Neuronal stem cell (in vitro differentiated cells): ENCODE measurements around the gene POC1B.

Experiments used
- DNase-seq: peaks from one replicate; pipeline ENCODE4 v3.0.0-alpha.2; 2013; ENCODE audit warnings: low spot score
- H2AFZ ChIP-seq: one replicate; pipeline ENCODE4 v1.6.1; 2013; ENCODE audit warnings: mild to moderate bottlenecking, low read length, inconsistent platforms
- H2AK5ac ChIP-seq: 2 replicates; pipeline ENCODE4 v1.6.1; 2013; ENCODE audit warnings: low read depth, mild to moderate bottlenecking, inconsistent platforms, low read length, moderate library complexity, mixed read lengths
- H2BK120ac ChIP-seq: 2 replicates; pipeline ENCODE4 v1.6.1; 2013; ENCODE audit warnings: low read depth, mild to moderate bottlenecking, inconsistent platforms, low read length, moderate library complexity, mixed read lengths
- H2BK12ac ChIP-seq: one replicate; pipeline ENCODE4 v1.6.1; 2013; ENCODE audit warnings: low read length, inconsistent platforms
- H2BK15ac ChIP-seq: 2 replicates; pipeline ENCODE4 v1.6.1; 2013; ENCODE audit warnings: mild to moderate bottlenecking, low read length, inconsistent platforms, mixed read lengths
- H2BK5ac ChIP-seq: one replicate; pipeline ENCODE4 v1.6.1; 2013; ENCODE audit warnings: inconsistent platforms, mild to moderate bottlenecking, low read length, moderate library complexity
- H3K14ac ChIP-seq: one replicate; pipeline ENCODE4 v1.6.1; 2013; ENCODE audit warnings: low read length, inconsistent platforms
- H3K18ac ChIP-seq: 2 replicates; pipeline ENCODE4 v1.6.1; 2013; ENCODE audit warnings: low read length, inconsistent platforms
- H3K23ac ChIP-seq: 2 replicates; pipeline ENCODE4 v1.6.1; 2013; ENCODE audit warnings: low read depth, mild to moderate bottlenecking, mixed read lengths, low read length, inconsistent platforms; ENCODE audit not compliant: poor library complexity
- H3K27ac ChIP-seq: replicated peaks from 3 replicates; pipeline ENCODE4 v1.5.1; 2013; ENCODE audit warnings: low read length, inconsistent platforms
- H3K27me3 ChIP-seq, 3 experiments: 2 replicates each; pipeline ENCODE4 v1.6.1; 2013; ENCODE audit warnings: low read length in 3 of 3, mild to moderate bottlenecking in 2 of 3, inconsistent platforms in 1 of 3, low read depth in 1 of 3, mixed read lengths in 1 of 3, moderate library complexity in 1 of 3; ENCODE audit not compliant: control insufficient read depth in 3 of 3, insufficient read depth in 3 of 3
- H3K36me3 ChIP-seq, 2 donors: replicated peaks in 1 of 2; 2 replicates each; pipeline ENCODE4 v1.6.1; 2013; ENCODE audit warnings: low read length in 2 of 2; ENCODE audit not compliant: control insufficient read depth in 2 of 2, insufficient read depth in 2 of 2
- H3K4ac ChIP-seq: 2 replicates; pipeline ENCODE4 v1.6.1; 2013; ENCODE audit warnings: inconsistent platforms, mild to moderate bottlenecking, low read length, moderate library complexity
- H3K4me1 ChIP-seq, 2 donors: 1 replicate in 1 of 2; 2 replicates in 1 of 2; pipeline ENCODE4 v1.6.1; 2013; ENCODE audit warnings: low read length in 2 of 2, low read depth in 1 of 2; ENCODE audit not compliant: control insufficient read depth in 2 of 2, insufficient read depth in 1 of 2
- H3K4me2 ChIP-seq: one replicate; pipeline ENCODE4 v1.6.1; 2013; ENCODE audit warnings: mild to moderate bottlenecking, low read length, inconsistent platforms; ENCODE audit not compliant: insufficient read depth, poor library complexity, severe bottlenecking
- H3K4me3 ChIP-seq, 2 donors: 2 replicates each; pipeline ENCODE4 v1.5.1; 2013; ENCODE audit warnings: low read length in 2 of 2, mild to moderate bottlenecking in 2 of 2, inconsistent platforms in 1 of 2, moderate library complexity in 1 of 2
- H3K79me1 ChIP-seq: one replicate; pipeline ENCODE4 v1.6.1; 2013; ENCODE audit warnings: low read depth, mild to moderate bottlenecking, inconsistent platforms, low read length, moderate library complexity
- H3K9ac ChIP-seq: one replicate; pipeline ENCODE4 v1.6.1; 2013; ENCODE audit warnings: mild to moderate bottlenecking, low read depth, low read length, inconsistent platforms; ENCODE audit not compliant: poor library complexity
- H3K9me3 ChIP-seq, 2 donors: replicated peaks in 1 of 2; 2 replicates each; pipeline versions ENCODE3 to v1.6.1; 2013; ENCODE audit warnings: low read length in 2 of 2, mild to moderate bottlenecking in 2 of 2, inconsistent platforms in 1 of 2, low read depth in 1 of 2, mixed read lengths in 1 of 2, moderate library complexity in 1 of 2; ENCODE audit not compliant: control insufficient read depth in 2 of 2, insufficient read depth in 1 of 2
- H4K8ac ChIP-seq: one replicate; pipeline ENCODE4 v1.6.1; 2013; ENCODE audit warnings: low read depth, mild to moderate bottlenecking, inconsistent platforms, low read length, moderate library complexity
- H4K91ac ChIP-seq: one replicate; pipeline ENCODE4 v1.6.1; 2013; ENCODE audit warnings: low read length, low read depth, mild to moderate bottlenecking, inconsistent platforms; ENCODE audit not compliant: poor library complexity
- whole genome bisulfite sequencing, 2 donors: extraction: QIAGEN DNeasy Blood & Tissue Kit; methylation state at CpG; one replicate each; pipeline ENCODE4 v1.1.7; 2013; ENCODE audit warnings: missing lambda C conversion rate in 2 of 2, mixed read lengths in 1 of 2; ENCODE audit not compliant: insufficient read length in 2 of 2, insufficient replicate concordance in 1 of 2; ENCODE audit errors: extremely low coverage in 2 of 2; 5-methylcytosine and 5-hydroxymethylcytosine counted together

POC1B gene

GRCh38 chr12:89450907-89451306 is 74.9 kb downstream of the POC1B start:
- H4K8ac ChIP-seq, result no peak overlapping the region
- no peak for DNase-seq

GRCh38 chr12:89448951-89449371 is 76.9 kb downstream of the POC1B start:
- Histone ChIP-seq H3K4me1 (peaks cover 9 to 22% of the 10 kb centered on the region in 2 donors), H3K4me3 (no peak overlapping the region), H2BK5ac (no peak overlapping the region), H4K8ac (no peak overlapping the region), H3K18ac (no peak overlapping the region), H2BK120ac (no peak overlapping the region), H4K91ac (no peak overlapping the region), H2BK12ac (no peak overlapping the region), H3K9ac (no peak overlapping the region), H2BK15ac (no peak overlapping the region), H3K27me3 (no peaks in the 10 kb centered on the region), H3K79me1 (no peaks in the 10 kb centered on the region), H3K36me3 (no peaks in the 10 kb centered on the region), H2AK5ac (no peak overlapping the region), H3K14ac (no peak overlapping the region), H3K27ac (no peak overlapping the region), H3K23ac (no peak overlapping the region), H3K4ac (no peak overlapping the region), H3K4me2 (no peak overlapping the region), H2AFZ (no peak overlapping the region), H3K9me3 (no peaks in the 10 kb centered on the region)
- WGBS, 2 donors, result no CpG with 5 or more reads among the region's 2 CpGs
- no peak for DNase-seq

More at GRCh38 chr12:89450907-89451306, 74.9 kb downstream of the POC1B start:
- Histone ChIP-seq H3K4ac (no peak overlapping the region), H3K27ac (peak overlapping the region; percentile 32), H3K9ac (no peak overlapping the region), H3K4me1 (peaks cover 14 to 22% of the 10 kb centered on the region in 2 donors), H3K4me2 (no peak overlapping the region), H3K14ac (no peak overlapping the region), H3K36me3 (no peaks in the 10 kb centered on the region), H3K27me3 (no peaks in the 10 kb centered on the region), H2AFZ (peak overlapping the region; percentile 82), H4K91ac (no peak overlapping the region), H2BK12ac (no peak overlapping the region), H3K23ac (no peak overlapping the region), H2AK5ac (no peak overlapping the region), H3K79me1 (no peaks in the 10 kb centered on the region), H2BK5ac (no peak overlapping the region), H3K4me3 (no peak overlapping the region), H3K18ac (no peak overlapping the region), H2BK15ac (no peak overlapping the region), H2BK120ac (no peak overlapping the region), H3K9me3 (no peaks in the 10 kb centered on the region)

GRCh38 chr12:89448526-89448925 is 77.3 kb downstream of the POC1B start:
- Histone ChIP-seq H2AK5ac (no peak overlapping the region), H3K36me3 (no peaks in the 10 kb centered on the region), H2BK12ac (no peak overlapping the region), H2BK5ac (no peak overlapping the region), H3K4me3 (no peak overlapping the region), H3K9ac (no peak overlapping the region), H3K18ac (no peak overlapping the region), H3K4me2 (no peak overlapping the region), H3K27ac (no peak overlapping the region), H3K9me3 (no peaks in the 10 kb centered on the region), H3K79me1 (no peaks in the 10 kb centered on the region), H3K4me1 (peaks cover 9 to 21% of the 10 kb centered on the region in 2 donors), H2BK15ac (no peak overlapping the region), H2BK120ac (no peak overlapping the region), H3K27me3 (no peaks in the 10 kb centered on the region), H3K14ac (no peak overlapping the region), H4K91ac (no peak overlapping the region), H2AFZ (no peak overlapping the region), H3K4ac (no peak overlapping the region), H4K8ac (no peak overlapping the region), H3K23ac (no peak overlapping the region)
- no peak for DNase-seq

GRCh38 chr12:89439941-89440340 is 85.9 kb downstream of the POC1B start:
- no peak overlapping the region for H4K91ac ChIP-seq
- no peak overlapping the region for H3K9ac ChIP-seq
- H3K4me1 ChIP-seq, result no peaks in the 10 kb centered on the region
- H2AK5ac ChIP-seq, result no peak overlapping the region
- H3K27me3 ChIP-seq, result no peaks in the 10 kb centered on the region
- H3K18ac ChIP-seq, result no peak overlapping the region
- no peak overlapping the region for H3K4ac ChIP-seq
- peaks cover 0 to 3% of the 10 kb centered on the region in 2 donors for H3K36me3 ChIP-seq
- H3K4me3 ChIP-seq, result no peak overlapping the region
- H3K9me3 ChIP-seq, result peaks cover 4 to 11% of the 10 kb centered on the region in 2 donors
- no peaks in the 10 kb centered on the region for H3K79me1 ChIP-seq
- no peak overlapping the region for H3K23ac ChIP-seq
- H2BK15ac ChIP-seq, result no peak overlapping the region
- no peak overlapping the region for H3K4me2 ChIP-seq
- no peak overlapping the region for H3K14ac ChIP-seq
- DNase-seq, result no peak
- WGBS, 2 donors, result no CpG with 5 or more reads among the region's 4 CpGs
- H2BK5ac ChIP-seq, result no peak overlapping the region
- H2BK12ac ChIP-seq, result no peak overlapping the region
- no peak overlapping the region for H4K8ac ChIP-seq
- H2AFZ ChIP-seq, result no peak overlapping the region
- no peak overlapping the region for H3K27ac ChIP-seq
- H2BK120ac ChIP-seq, result no peak overlapping the region
